PC-3 (cell line): ENCODE results near the gene HINT3. TPM values are rescaled to one million over a fixed set of nuclear protein-coding genes. Genes with fewer than 3 reads are reported as not detected.

Source experiments
- ATAC-seq: fragments of 200-7000 bp; cut with Tn5 transposase; 2 replicates; pipeline ENCODE4 v1.9.1; 2020; ENCODE audit warnings: mild to moderate bottlenecking, moderate library complexity
- BruUV-seq: library from RNA; stranded (reverse); fragments of 400-500 nt; replicated peaks from 2 replicates; lab custom pipeline; 2021; lab: Mats Ljungman, UMichigan
- CTCF ChIA-PET: fragments of 300-600 bp; sonication (Branson Sonifier 250); formaldehyde crosslinking; loops from one replicate; lab custom pipeline; 2022; ENCODE audit warnings: antibody characterized with exemption; lab: Charles Lee
- POLR2A ChIA-PET: fragments of 300-600 bp; sonication (Branson Sonifier 250); formaldehyde crosslinking; loops from one replicate; lab custom pipeline; 2022; ENCODE audit warnings: antibody characterized with exemption; ENCODE audit not compliant: unreplicated experiment; lab: Charles Lee
- DNase-seq: peaks from one replicate; pipeline ENCODE4 v3.0.0-alpha.2; 2015
- H2AFZ ChIP-seq: fragments of 300-600 bp; sonication (generic); 2 replicates; pipeline ENCODE4 v1.6.0; 2016; ENCODE audit warnings: antibody characterized with exemption, low read length
- H3F3A ChIP-seq: fragments of 300-600 bp; sonication (generic); one replicate; pipeline ENCODE4 v1.6.0; 2017; ENCODE audit warnings: antibody characterized with exemption, low read length, control low read depth, mild to moderate bottlenecking; ENCODE audit not compliant: unreplicated experiment
- H3K27ac ChIP-seq: fragments of 300-600 bp; sonication (generic); 2 replicates; pipeline ENCODE4 v1.5.1; 2016; ENCODE audit warnings: mild to moderate bottlenecking, low read length
- H3K27me3 ChIP-seq: fragments of 300-600 bp; sonication (generic); 2 replicates; pipeline ENCODE4 v1.6.1; 2016; ENCODE audit warnings: low read length, mixed read lengths
- H3K36me3 ChIP-seq: fragments of 300-600 bp; sonication (generic); 2 replicates; pipeline ENCODE4 v1.6.1; 2016; ENCODE audit warnings: low read depth, mixed run types, low read length, mixed read lengths
- H3K4me1 ChIP-seq: fragments of 300-600 bp; sonication (generic); 2 replicates; pipeline ENCODE4 v1.5.1; 2016; ENCODE audit warnings: low read length; ENCODE audit not compliant: insufficient read depth
- H3K4me2 ChIP-seq: fragments of 300-600 bp; sonication (generic); 2 replicates; pipeline ENCODE4 v1.6.0; 2016; ENCODE audit warnings: low read length
- H3K4me3 ChIP-seq: fragments of 300-600 bp; sonication (generic); 2 replicates; pipeline ENCODE4 v1.5.1; 2016; ENCODE audit warnings: mild to moderate bottlenecking, low read length, mixed read lengths
- H3K79me2 ChIP-seq: fragments of 300-600 bp; sonication (generic); 2 replicates; pipeline ENCODE4 v1.6.1; 2017; ENCODE audit warnings: low read length, mixed read lengths
- H3K9ac ChIP-seq: fragments of 300-600 bp; sonication (generic); 2 replicates; pipeline ENCODE4 v1.6.0; 2016; ENCODE audit warnings: mild to moderate bottlenecking, low read length
- H3K9me2 ChIP-seq: fragments of 300-600 bp; sonication (generic); replicated peaks from 2 replicates; pipeline ENCODE4 v1.6.1; 2016; ENCODE audit warnings: mixed run types, low read length, mixed read lengths
- H3K9me3 ChIP-seq: fragments of 300-600 bp; sonication (generic); 2 replicates; pipeline ENCODE4 v1.6.1; 2016; ENCODE audit warnings: low read length, mixed read lengths
- H4K20me1 ChIP-seq: fragments of 300-600 bp; sonication (generic); 2 replicates; pipeline ENCODE4 v1.6.1; 2016; ENCODE audit warnings: low read length, mixed read lengths
- CTCF ChIP-seq: fragments of 300-600 bp; sonication (generic); conservative IDR thresholded peaks from 2 replicates; pipeline ENCODE4 v1.5.1; 2017; ENCODE audit warnings: antibody characterized with exemption, low read depth, mild to moderate bottlenecking, low read length
- EZH2 ChIP-seq: fragments of 300-600 bp; sonication (generic); IDR thresholded peaks from one replicate; pipeline ENCODE4 v1.6.1; 2017; ENCODE audit warnings: antibody characterized with exemption, mild to moderate bottlenecking, low read length; ENCODE audit not compliant: unreplicated experiment
- EZH2phosphoT487 ChIP-seq: fragments of 300-600 bp; sonication (generic); IDR thresholded peaks from 2 replicates; pipeline ENCODE4 v1.6.1; 2018; ENCODE audit warnings: mild to moderate bottlenecking, antibody characterized with exemption, low read length, borderline replicate concordance
- intact Hi-C: fragments of 100-400 bp; cut with micrococcal nuclease; formaldehyde crosslinking; loops from 2 replicates; pipeline ENCODE4 v1.9.0; 2023
- total RNA-seq: library from RNA; depleted of rRNA; stranded (reverse); fragments of >200 nt; gene quantifications from 2 replicates; pipeline ENCODE4 v1.2.3, GENCODE V29; 2014

Gene HINT3
- total RNA-seq, 1 experiment from 2014 or later: 7.8 TPM

GRCh38 chr6:125987026-125987617, 30.6 kb downstream of the HINT3 start:
- BruUV-seq: no TSS peak
- peaks cover 43% of the 10 kb centered on the region for H3K4me1 ChIP-seq
- intact Hi-C loops: no loop called here

GRCh38 chr6:125988280-125988679, 31.7 kb downstream of the HINT3 start:
- Histone ChIP-seq H3K79me2 (peaks cover 84% of the 10 kb centered on the region), H3K9ac (no peak overlapping the region), H3K4me1 (peaks cover 40% of the 10 kb centered on the region), H3K4me2 (peak overlapping the region; percentile 85), H3K9me3 (no peaks in the 10 kb centered on the region), H3K36me3 (no peaks in the 10 kb centered on the region), H3K27ac (no peak overlapping the region), H4K20me1 (peaks cover 5% of the 10 kb centered on the region), H3F3A (no peaks in the 10 kb centered on the region), H3K9me2 (no peaks in the 10 kb centered on the region), H2AFZ (no peak overlapping the region), H3K27me3 (no peaks in the 10 kb centered on the region), H3K4me3 (no peak overlapping the region)
- ChIA-PET CTCF (no interaction called here), POLR2A (no interaction called here)
- ATAC-seq: no peak
- TF ChIP-seq EZH2 (no peak), EZH2phosphoT487 (no peak), CTCF (no peak)
- intact Hi-C loops: no loop called here
- no peak for DNase-seq
- BruUV-seq: no TSS peak

More at GRCh38 chr6:125987026-125987617, 30.6 kb downstream of the HINT3 start:
- Histone ChIP-seq H3K27ac (peak overlapping the region; percentile 62), H3K36me3 (no peaks in the 10 kb centered on the region), H3F3A (no peaks in the 10 kb centered on the region), H3K4me2 (peak overlapping the region; percentile 85), H3K9me3 (no peaks in the 10 kb centered on the region), H3K79me2 (peaks cover 73% of the 10 kb centered on the region), H3K4me3 (peak overlapping the region; percentile 84), H3K9me2 (no peaks in the 10 kb centered on the region), H2AFZ (peak overlapping the region; percentile 95), H4K20me1 (peaks cover 5% of the 10 kb centered on the region), H3K27me3 (no peaks in the 10 kb centered on the region), H3K9ac (peak overlapping the region; percentile 89)
- ChIA-PET POLR2A (interaction anchor here (0.5 kb wide), 2 partner anchors 197 to 811 kb away, joined by 3 read pairs; no protein-coding TSS in a partner anchor), CTCF (no interaction called here)
- DNase-seq: peak; percentile 19
- peak; percentile 31 for ATAC-seq
- no peak for TF ChIP-seq CTCF
- no peak for TF ChIP-seq EZH2
- no peak for TF ChIP-seq EZH2phosphoT487

GRCh38 chr6:125989631-125990030, 33.1 kb downstream of the HINT3 start:
- H3K9ac ChIP-seq: no peak overlapping the region
- POLR2A ChIA-PET: no interaction called here
- H3K79me2 ChIP-seq: peaks cover 95% of the 10 kb centered on the region
- intact Hi-C loops: no loop called here
- TF ChIP-seq EZH2 (no peak), EZH2phosphoT487 (no peak), CTCF (no peak)
- no peak overlapping the region for H3K27ac ChIP-seq
- H3K4me3 ChIP-seq: peak overlapping the region; percentile 21; the same call in 1 of the 2 replicates
- BruUV-seq: no TSS peak
- H3K27me3 ChIP-seq: no peaks in the 10 kb centered on the region
- peak overlapping the region; percentile 85 for H3K4me2 ChIP-seq
- H3F3A ChIP-seq: no peaks in the 10 kb centered on the region
- ATAC-seq (no peak), DNase-seq (peak; percentile 12)
- H3K4me1 ChIP-seq: peaks cover 30% of the 10 kb centered on the region
- CTCF ChIA-PET: no interaction called here
- H3K36me3 ChIP-seq: no peaks in the 10 kb centered on the region
- H3K9me2 ChIP-seq: no peaks in the 10 kb centered on the region
- H4K20me1 ChIP-seq: peaks cover 5% of the 10 kb centered on the region
- no peak overlapping the region for H2AFZ ChIP-seq
- H3K9me3 ChIP-seq: no peaks in the 10 kb centered on the region
